ENCODE measurements around the gene GPR62. TPM values are rescaled to one million over a fixed set of nuclear protein-coding genes. Genes with fewer than 3 reads are reported as not detected.

GPR62 gene
- total RNA-seq, 1 experiment from 2014 or later = not detected

GRCh38 chr3:51985063-51985462, 29.9 kb downstream of the GPR62 start:
- TF ChIP-seq TCF7L2 (IDR thresholded peaks at IDR 0.05; ENCODE audit: low read depth, low read length) (no peak), REST (IDR thresholded peaks at IDR 0.05; ENCODE audit: insufficient read depth in 1 of 2, low read depth in 2 of 2, low read length in 1 of 2) (no peak), CTCF (IDR thresholded peaks at IDR 0.05) (no peak), POLR2AphosphoS5 (IDR thresholded peaks at IDR 0.05; ENCODE audit: low read depth, low read length) (no peak), SIN3A (IDR thresholded peaks at IDR 0.05; ENCODE audit: borderline replicate concordance, insufficient read depth, low read depth, low read length) (no peak)
- no TSS peak for BruUV-seq (replicated peaks)
- no peaks in the 10 kb centered on the region for H3K9me3 ChIP-seq (ENCODE audit: control insufficient read depth, insufficient read depth, low read depth, low read length)
- no peak overlapping the region for H3K4me3 ChIP-seq (ENCODE audit: low read depth in 2 of 2, low read length in 2 of 2)
- ChIA-PET CTCF (interaction anchor here (0.7 kb wide), 1 partner anchor 18 kb away, joined by 8 read pairs; the partner anchor contains the start of gene PCBP4), POLR2A (no interaction called here)
- H3K4me1 ChIP-seq (ENCODE audit: control insufficient read depth, insufficient read depth, low read length) = peaks cover 12% of the 10 kb centered on the region
- ATAC-seq = no peak
- no peaks in the 10 kb centered on the region for H3K27me3 ChIP-seq (ENCODE audit: control insufficient read depth, insufficient read depth, low read length)
- no peak for DNase-seq (ENCODE audit: low read depth, low spot score)
- H3K36me3 ChIP-seq (ENCODE audit: control insufficient read depth, insufficient read depth, low read length) = no peaks in the 10 kb centered on the region
- no peak overlapping the region for H3K27ac ChIP-seq (ENCODE audit: low read length)
- in situ Hi-C loops (cut with HindIII; ENCODE audit: low pct_unique_long_range_greater_than_20kb, low sequenced_read_pairs) = no loop called here
- intact Hi-C loops (cut with micrococcal nuclease; ENCODE audit: unreplicated experiment) = no loop called here

GRCh38 chr3:51986010-51986947, 31.1 kb downstream of the GPR62 start:
- in situ Hi-C loops (cut with HindIII; ENCODE audit: low pct_unique_long_range_greater_than_20kb, low sequenced_read_pairs) = no loop called here
- peaks cover 12% of the 10 kb centered on the region for H3K4me1 ChIP-seq (ENCODE audit: control insufficient read depth, insufficient read depth, low read length)
- CTCF ChIA-PET = interaction anchor here (0.5 kb wide), 1 partner anchor 116 kb away, joined by 3 read pairs; no protein-coding TSS in a partner anchor

More at GRCh38 chr3:51986010-51986947, 31.1 kb downstream of the GPR62 start:
- Histone ChIP-seq H3K36me3 (ENCODE audit: control insufficient read depth, insufficient read depth, low read length) (no peaks in the 10 kb centered on the region), H3K9me3 (ENCODE audit: control insufficient read depth, insufficient read depth, low read depth, low read length) (no peaks in the 10 kb centered on the region), H3K27ac (ENCODE audit: low read length) (no peak overlapping the region), H3K4me3 (ENCODE audit: low read depth in 2 of 2, low read length in 2 of 2) (no peak overlapping the region), H3K27me3 (ENCODE audit: control insufficient read depth, insufficient read depth, low read length) (no peaks in the 10 kb centered on the region)
- BruUV-seq (replicated peaks) = no TSS peak
- TF ChIP-seq POLR2AphosphoS5 (IDR thresholded peaks at IDR 0.05; ENCODE audit: low read depth, low read length) = no peak
- TF ChIP-seq SIN3A (IDR thresholded peaks at IDR 0.05; ENCODE audit: borderline replicate concordance, insufficient read depth, low read depth, low read length) = no peak
- TF ChIP-seq TCF7L2 (IDR thresholded peaks at IDR 0.05; ENCODE audit: low read depth, low read length) = no peak
- no peak for TF ChIP-seq CTCF (IDR thresholded peaks at IDR 0.05)
- TF ChIP-seq REST (IDR thresholded peaks at IDR 0.05; ENCODE audit: insufficient read depth in 1 of 2, low read depth in 2 of 2, low read length in 1 of 2) = no peak
- POLR2A ChIA-PET = no interaction called here
- no peak for ATAC-seq
- intact Hi-C loops (cut with micrococcal nuclease; ENCODE audit: unreplicated experiment) = no loop called here
- DNase-seq (ENCODE audit: low read depth, low spot score) = no peak

All from Panc1 (cell line).